Stimulated activated CD4-positive, alpha-beta T cell treated with anti-CD3 and anti-CD28 coated beads, Interleukin-2, amount 100 ng/mL, for 24 hours (primary cell): ENCODE results near the gene ACTN4.

Experiments used
- DNase-seq, 2 donors: peaks; one replicate each; pipeline ENCODE4 v3.0.0-alpha.2; 2020

Gene ACTN4

GRCh38 chr19:38697641-38698071, 50.2 kb downstream of the ACTN4 start:
- no peak for DNase-seq

DNA sequence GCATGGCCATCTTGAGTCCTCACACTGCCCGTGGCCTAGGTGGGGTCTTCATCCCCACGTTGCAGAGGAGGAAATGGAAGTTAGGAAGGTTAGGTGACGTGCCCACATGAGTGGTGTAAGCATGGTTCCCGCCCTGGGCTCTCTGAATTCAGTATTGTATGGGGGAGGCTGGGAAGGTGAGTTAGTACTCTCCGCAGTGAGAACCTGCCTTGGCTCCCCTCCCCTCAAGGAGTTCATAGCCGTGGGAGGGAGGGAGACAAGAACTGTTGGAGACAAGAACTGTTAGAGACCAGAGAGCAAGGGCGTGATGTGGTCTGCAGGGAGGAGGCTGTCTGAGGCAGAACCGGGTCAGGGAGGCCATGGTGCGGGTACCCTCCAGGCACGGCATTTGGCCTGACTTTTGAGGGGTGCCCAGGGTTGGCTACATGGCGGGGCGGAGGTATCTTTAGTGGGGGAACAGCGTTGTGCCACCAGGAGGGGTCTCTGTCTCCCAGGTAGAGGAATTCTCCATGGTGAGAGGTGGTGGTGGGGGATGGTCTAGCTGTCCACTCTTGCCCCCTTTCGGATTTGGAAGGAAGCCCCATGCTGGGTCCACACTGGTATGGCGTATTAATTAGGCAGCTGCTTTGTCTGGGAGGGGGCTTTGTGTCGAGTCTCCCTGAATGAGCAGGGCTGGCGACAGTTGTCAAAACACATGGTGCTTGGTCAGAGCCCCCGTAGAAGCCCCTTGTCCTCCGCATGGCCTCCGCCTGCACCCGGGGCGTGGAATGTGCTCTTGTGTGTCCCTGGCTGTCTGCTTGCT, 51.0 kb downstream of the ACTN4 start:
- DNase-seq = no peak

GRCh38 chr19:38699027-38699346, 51.5 kb downstream of the ACTN4 start:
- DNase-seq = peak in 1 of 2 donors; percentile 29

GRCh38 chr19:38699647-38700349, 52.3 kb downstream of the ACTN4 start:
- DNase-seq = no peak

GRCh38 chr19:38700350-38700901, 53.0 kb downstream of the ACTN4 start:
- DNase-seq = no peak

DNA sequence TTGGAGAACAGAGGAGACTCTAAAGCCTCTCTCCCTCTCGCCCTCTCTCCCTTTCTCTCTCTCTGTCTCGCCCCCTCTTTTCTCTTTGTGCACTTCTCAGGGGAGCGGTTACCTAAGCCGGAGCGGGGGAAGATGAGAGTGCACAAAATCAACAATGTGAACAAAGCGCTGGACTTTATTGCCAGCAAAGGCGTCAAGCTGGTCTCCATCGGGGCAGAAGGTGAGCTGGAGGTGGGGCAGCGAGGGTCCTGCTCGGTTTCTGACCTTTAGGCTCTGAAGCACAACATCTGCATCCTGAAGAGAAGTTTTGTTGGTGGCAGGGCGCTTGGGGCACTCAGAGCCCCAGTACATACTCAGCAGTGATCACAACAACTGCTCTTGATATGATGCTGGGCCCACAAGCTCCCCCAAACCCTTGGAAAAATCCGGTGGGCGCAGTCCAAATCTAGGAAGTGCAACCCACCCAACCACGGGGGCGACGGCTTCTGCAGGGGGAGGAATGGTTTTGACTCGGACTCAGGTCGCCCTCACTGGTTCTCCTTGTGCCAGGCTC, 53.5 kb downstream of the ACTN4 start:
- DNase-seq = no peak

DNA sequence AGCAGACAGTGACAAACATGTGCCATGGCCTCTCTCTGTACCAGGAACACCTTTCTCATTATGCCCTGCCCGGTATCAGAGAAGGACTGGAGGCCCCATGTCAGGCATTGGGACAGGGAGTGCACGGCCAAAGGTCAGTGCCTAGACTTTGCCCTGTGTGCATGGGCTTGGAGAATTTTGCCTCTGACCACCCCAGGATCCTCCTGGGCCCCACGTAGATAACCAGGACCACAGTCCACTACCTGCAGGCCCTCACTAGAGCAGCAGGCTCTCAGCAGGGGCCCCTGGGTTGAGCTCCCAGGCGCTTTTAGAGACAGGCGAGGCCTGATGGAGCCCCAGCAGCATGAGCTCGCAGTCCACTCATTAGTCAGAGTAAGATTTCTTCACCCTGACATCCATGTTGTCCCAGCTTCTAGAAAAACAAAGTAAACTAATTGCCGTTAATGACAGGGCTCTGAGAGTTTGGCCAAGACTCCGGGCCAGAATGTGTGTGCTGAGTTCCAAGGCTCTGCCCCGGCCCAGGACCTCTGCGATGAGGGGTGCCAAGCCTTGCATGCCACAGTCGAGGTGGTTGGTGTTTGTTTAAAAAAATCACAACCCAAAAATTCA, 54.1 kb downstream of the ACTN4 start:
- no peak for DNase-seq

DNA sequence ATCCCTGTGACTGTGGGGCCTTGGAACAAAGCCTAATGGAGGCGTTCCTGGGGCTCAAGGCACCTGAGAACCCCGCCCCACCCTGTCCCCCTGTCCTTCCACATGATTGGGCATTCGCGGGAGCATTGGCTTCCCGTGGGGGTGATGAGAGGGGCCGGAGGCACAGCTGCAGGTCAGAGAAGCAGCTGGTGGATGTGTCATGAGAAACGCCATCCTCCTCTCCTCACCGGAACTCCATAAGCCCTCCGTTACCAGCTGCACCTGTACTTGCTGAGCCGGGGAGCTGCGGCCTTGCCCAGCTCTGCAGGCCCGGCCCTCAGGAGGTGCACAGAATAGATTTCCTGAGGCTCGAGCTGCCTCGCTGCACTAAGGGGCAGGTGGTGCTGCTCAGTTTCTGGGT, 54.8 kb downstream of the ACTN4 start:
- no peak for DNase-seq

GRCh38 chr19:38703509-38703908, 56.1 kb downstream of the ACTN4 start:
- DNase-seq = no peak

- DNase-seq = no peak
These were observed 57.1 kb downstream of the ACTN4 start for GRCh38 chr19:38704488-38705026.

DNA sequence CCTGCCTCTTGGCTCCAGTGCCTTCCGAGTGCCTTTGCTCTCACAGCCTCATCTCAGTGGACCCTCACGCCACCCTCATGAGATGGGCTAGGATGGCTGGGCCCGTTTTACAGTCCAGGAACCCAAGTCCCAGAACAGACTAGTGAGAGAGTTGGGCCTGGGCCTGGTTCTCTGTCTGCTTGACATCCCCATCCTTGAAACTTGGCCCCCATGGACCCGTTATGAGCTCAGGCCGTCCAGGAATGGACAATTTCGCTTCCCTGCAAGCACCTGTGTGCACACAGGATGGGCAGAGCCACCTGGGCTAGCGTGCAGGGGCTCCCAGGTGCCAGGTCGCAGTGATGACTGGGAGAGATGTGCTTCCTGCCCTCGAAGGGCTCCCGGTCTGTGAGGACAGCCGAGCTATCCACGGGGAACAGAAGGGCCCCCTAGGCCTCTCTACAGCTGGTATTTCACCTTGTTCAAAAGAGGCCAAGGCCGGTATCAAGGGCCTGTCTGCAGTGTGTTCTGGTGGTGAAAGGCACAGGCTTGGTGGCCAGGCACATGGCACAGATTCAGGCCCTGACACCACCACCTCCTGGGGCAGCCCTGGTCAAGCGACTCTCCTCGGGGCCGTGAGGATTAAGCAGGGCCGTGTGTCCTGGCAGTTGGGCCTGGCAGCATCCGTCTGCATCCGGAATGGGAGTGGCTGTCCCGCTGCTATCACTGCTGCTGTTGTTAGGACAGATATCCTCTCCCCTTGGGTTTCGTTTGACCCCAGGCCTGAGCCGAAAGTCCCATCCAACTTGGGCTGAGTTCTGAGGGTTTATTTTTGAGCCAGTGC, 58.0 kb downstream of the ACTN4 start:
- no peak for DNase-seq

DNA sequence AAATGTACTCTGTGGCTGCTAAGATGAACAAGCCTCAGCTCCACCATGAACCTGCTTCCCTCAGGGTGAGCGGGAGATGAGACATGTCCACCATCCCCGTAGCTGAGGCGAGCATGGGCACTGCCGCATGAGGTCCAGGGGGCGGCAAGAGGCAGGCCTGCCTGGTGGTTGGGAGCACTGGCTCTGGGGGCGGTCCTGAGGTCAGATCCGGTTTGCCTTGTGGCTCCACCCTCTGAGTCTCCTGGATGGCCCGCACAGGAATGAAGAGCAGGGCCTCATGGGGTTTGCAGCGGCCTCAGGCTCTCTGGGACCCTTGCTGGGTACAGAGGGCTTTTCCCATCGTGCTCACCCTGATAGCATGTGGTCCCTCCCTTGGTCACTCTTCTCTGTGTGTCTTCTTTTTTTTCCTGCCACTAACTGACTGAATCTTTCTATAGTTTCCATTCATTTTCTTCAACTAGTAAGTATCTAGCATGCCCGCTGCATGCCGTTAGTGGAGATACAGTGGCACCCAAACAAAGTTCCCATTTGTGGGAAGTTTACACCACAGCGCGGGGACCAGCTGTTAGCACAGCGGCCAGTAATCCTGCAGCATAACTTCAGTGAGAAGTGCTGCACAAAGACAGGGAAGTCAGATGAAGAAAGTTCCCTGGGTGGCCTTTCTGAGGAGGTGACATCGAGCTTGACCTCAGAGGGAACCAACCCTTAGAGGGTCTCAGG, 59.5 kb downstream of the ACTN4 start:
- no peak for DNase-seq

GRCh38 chr19:38707512-38708114, 60.2 kb downstream of the ACTN4 start:
- DNase-seq = no peak

GRCh38 chr19:38708413-38709024, 61.1 kb downstream of the ACTN4 start:
- no peak for DNase-seq

DNA sequence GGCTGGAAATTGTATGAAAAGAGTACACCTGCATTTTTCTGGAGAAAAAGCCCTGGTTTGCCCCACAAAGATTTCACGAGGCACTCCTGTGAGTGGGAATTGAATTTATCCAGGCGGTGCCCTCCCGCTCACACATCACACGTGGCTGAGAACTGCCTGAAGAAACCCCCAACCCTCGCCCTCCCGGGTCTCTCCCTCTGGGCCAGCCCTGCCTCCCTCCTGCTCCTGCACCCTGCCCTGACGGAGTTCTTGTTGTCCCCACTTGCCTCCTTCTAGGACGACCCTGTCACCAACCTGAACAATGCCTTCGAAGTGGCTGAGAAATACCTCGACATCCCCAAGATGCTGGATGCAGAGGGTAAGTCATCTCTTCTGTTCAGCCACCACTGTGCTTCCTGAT, 61.7 kb downstream of the ACTN4 start:
- DNase-seq = no peak

DNA sequence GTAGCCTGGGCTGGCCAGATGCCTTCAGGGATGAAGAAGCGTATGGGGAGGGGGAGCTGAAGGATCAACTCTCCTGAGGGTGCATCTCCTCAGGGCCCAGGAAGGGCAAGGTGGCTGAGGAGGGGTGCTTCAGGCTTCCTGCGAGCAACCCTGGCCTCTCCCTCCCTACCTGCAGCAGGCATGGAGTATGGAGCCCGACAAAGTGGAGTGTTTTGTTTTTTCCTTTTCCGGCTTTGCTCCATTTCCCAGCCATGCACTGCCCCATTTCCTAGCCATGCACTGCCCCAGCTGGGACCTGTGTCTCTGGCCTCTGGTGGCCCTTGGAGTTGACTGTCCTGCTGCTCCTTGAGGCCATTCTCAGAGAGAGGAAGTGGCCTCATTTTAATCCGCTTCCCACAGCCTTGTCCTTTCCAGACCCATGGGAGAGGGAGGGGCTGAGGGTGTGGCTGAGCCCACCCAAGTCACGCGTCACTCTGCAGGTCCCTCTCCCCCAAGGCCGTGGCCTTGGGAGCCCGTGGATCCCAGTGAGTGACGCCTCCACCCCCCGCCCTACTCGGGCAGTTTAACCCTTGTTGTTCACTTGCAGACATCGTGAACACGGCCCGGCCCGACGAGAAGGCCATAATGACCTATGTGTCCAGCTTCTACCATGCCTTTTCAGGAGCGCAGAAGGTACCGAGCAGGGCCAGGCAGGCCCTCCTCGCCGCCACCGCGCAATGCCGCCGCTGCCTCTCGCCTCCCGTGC, 62.4 kb downstream of the ACTN4 start:
- DNase-seq = no peak

DNA sequence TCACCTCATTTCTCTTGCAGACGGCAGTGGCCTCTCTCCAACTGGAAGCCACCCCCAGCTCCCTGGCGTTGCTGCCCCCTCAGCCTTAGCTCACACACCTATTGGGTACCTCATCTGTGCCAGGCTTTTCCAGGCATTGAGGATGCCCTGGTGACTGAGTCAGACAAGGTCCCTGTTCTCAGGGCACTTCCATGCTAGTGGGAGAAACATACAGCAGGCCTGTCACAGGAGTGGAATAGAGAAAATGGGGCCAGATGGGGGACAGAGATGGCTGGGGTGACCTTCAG, 62.9 kb downstream of the ACTN4 start:
- no peak for DNase-seq

GRCh38 chr19:38710928-38711725, 63.7 kb downstream of the ACTN4 start:
- DNase-seq = no peak

GRCh38 chr19:38711726-38712153, 64.3 kb downstream of the ACTN4 start:
- DNase-seq = no peak
